Germinal center (tissue), 1 donor: ENCODE measurements around the gene LRBA.

Experiments
- DNase-seq: peaks from one replicate; pipeline ENCODE4 v3.0.0; 2012; ENCODE audit warnings: mixed read lengths, low spot score

Gene LRBA

GRCh38 chr4:150322646-150323045 is 692.4 kb downstream of the LRBA start:
- DNase-seq: no peak

GRCh38 chr4:150321113-150321512 is 694.0 kb downstream of the LRBA start:
- no peak for DNase-seq

DNA sequence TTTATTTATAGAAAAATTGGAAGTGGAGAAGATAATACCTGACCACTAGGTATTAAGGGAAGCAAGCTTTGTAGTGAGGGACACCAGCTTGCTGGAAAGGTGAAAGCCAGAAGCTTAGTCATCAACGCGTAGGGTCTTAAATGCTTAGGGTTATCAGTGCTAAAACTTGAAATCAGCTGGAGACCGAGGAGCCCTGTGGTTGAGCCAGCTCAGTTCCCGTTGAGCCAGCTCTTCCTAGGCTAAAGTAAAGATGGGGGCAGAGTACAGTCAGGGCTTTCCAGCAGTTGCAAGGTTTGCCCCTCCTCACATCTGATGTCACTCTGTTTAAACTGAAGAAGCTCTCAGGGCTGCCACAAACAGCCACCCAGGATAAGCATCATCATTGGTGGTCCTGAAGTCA is 696.1 kb downstream of the LRBA start:
- no peak for DNase-seq

DNA sequence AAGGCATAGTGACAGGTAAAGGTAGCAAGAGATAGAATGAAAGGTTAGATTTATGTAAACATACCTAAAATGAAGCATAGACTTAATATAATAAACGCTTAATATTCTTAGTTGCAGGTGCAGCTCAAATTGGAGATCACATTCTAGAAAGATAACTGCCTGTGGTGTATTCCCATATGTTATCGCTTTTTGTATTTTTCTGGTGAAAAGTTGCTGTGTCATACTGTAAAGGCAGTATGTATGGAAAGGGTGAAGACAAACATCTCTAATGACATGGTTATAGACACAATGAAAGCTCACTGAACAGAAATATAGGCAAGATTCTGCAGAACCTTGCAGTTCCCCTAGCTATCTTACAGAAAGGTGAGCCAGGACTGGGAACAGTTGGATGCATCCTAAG is 696.6 kb downstream of the LRBA start:
- DNase-seq: no peak

- no peak for DNase-seq
Measured at GRCh38 chr4:150316332-150317205, 698.5 kb downstream of the LRBA start.

DNA sequence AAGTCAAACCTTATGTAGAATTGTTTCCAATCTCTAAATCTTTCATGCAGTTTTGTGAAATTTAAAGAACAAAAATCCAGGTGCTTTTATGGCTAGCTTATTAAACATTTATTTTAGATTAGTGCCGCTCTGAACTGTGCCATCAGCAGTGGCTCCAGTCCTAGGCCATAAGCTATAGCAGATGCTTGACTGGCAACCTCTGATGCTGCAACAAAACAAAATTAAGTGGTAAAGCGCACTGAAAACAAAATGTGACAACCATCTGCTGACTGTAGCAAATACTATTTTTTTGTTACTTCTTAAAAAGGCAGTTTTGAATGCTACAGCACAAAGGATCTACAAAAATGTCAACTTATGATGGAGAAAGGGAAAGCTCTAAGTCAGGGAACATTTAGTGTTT is 699.4 kb downstream of the LRBA start:
- DNase-seq: no peak

- DNase-seq: no peak
Measured at GRCh38 chr4:150315175-150315574, 699.9 kb downstream of the LRBA start.

- DNase-seq: no peak
Measured at GRCh38 chr4:150314031-150314430, 701.1 kb downstream of the LRBA start.

DNA sequence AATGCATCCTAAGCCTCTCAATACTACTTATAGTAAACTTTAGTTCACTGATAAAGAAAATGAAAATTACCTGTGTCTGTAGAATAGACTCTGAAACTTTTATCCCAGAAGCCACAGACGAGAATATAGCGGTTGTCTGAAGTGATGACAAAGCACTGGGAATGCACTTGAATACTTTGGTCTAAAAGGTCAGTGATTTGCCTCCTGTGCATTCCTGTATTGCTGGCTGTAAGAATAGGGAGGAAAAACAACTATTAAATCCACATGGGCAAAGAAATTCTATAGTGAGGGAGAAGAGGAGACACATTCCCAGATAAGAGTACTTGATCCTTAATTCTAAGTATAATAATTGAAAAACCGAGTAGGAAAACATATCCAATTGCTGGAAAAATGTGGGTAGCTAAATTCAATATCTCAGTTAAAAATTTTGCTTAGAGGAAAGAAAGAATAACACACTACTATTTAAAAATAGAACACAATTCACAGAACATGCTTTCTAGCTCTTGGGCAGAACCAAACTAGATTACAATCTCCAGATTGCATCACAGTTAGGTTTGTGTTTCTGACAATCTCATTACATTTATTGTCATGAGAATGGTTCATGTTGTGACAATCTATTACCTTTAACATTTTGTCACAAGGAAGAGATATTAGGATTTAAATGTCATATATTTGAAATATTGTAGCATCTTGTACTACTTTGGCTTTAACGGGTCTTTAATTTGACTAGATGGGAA is 704.8 kb downstream of the LRBA start:
- DNase-seq: no peak

- DNase-seq: no peak
Measured at GRCh38 chr4:150308824-150309472, 706.1 kb downstream of the LRBA start.

DNA sequence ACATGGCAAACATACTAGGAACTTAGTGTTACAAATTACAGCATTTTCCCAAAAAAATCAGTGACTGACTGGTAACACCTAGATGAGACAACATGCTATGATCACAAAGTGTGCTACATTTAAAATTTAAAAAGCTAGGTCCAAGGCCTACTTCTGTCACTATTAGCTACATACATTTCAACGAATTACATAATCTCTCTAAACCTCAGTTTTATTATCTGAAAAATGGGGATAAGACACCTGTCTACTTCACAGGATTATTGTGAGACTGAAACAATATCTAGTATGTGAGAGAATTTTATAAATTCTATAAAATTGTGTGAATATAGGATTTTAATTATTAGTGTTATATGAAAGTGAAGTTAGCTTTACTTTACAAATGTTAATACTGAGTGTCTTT is 708.4 kb downstream of the LRBA start:
- no peak for DNase-seq

DNA sequence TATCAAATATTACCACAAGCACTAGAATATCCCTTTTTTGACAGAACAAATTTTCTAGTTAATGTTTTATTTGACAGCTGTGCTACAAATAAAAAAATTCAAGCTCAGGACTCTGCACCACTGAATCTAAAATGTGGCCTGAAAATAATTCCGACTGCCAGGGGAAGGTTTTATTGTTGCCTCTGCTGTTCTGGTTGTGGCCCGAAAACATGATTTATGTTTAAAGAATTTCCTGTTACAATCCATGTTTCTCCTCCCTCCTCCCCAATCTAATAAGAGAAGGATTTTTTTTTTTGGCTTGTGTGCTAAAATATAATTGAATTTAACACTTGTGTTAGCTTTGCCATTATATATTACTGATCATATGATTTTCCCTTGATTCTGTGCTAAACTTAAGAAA is 709.1 kb downstream of the LRBA start:
- no peak for DNase-seq

GRCh38 chr4:150302553-150302952 is 712.5 kb downstream of the LRBA start:
- no peak for DNase-seq

DNA sequence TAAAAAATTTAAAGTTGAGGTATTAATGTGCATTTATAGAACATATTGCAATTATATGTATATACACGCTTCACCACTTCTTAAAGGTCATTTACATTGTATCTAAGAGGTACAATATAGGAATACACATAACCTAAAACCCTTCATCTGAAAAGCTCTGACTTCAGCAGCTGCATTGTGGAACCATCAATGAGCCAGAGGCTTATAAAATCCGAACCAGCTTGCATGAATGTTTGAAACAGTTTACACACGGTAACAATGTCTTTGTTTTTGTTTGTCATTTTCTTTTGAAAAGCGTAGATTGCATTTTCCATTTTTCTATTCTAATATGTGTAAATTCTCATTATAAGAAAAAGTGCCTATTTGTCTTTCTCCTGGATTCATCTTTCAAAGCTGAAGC is 715.3 kb downstream of the LRBA start:
- no peak for DNase-seq

DNA sequence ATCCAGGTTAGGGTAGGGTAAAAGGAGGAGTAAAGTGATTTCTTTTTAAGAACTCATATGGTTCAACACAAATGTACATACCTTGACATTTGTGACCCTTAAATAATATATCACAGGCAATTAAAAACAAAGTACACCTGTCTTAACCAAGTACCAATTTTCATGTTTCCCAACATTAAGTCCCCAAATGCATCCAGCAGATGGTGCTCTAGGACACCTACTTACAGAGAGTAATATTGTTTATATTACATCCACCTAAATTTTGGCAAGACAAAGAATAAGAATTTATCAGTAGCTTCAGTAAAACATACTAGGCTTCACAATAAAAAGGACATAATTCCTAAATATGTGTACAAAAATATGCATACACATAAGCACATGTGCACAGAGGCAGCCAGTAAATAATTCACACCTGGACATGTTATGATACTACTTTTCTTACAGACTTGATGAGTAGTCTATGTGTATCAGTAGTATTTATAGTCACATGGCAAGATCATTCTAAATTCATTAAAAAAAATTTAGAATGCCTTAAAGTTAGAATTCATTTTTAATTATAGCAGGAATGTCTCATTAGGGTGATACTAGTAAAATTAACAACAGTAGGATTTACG is 717.1 kb downstream of the LRBA start:
- no peak for DNase-seq

- DNase-seq: no peak
Measured at GRCh38 chr4:150289881-150290280, 725.2 kb downstream of the LRBA start.

- DNase-seq: no peak
Measured at GRCh38 chr4:150289198-150289597, 725.9 kb downstream of the LRBA start.

DNA sequence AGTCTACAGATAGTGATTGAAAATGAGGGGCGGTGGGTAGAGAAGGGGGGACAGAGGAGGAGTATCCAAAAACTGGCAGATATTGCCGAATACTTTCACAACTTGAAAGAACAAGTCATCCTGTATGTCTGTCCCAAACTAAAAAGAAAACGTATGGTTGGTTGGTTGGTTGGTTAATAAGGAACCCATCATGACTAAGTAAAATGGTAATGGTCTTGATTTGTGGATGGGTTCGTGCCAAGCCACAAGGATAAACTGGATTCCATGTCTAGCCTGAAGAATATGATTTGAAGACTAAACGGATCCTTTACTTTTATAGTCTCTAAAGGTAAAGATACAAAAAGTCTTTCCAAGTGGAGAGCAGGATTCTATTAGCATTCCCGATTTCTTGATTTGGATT is 728.4 kb downstream of the LRBA start:
- DNase-seq: no peak

- DNase-seq: no peak
Measured at GRCh38 chr4:150283689-150284088, 731.4 kb downstream of the LRBA start.

DNA sequence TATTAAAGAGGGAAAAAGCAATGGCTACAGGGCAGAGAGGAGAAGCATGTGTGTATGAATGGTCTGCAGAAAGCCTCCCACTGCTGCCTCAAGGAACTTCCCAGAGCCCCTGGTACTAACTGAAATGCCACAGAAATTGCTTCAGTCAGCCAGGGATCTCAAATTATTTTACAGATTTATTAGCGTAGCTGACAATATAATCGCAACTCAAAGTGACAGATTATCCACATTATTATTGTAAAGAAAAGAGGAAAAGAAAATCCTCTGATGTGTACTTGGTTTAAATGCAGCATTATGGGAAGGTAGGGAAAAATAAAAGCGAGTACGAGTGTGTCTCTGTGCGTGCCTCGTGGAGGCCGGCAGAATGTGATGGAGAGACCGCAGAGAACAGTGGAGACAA is 734.1 kb downstream of the LRBA start:
- no peak for DNase-seq

- DNase-seq: no peak
Measured at GRCh38 chr4:150280081-150280895, 734.8 kb downstream of the LRBA start.

- no peak for DNase-seq
Measured at GRCh38 chr4:150278206-150278605, 736.9 kb downstream of the LRBA start.
